ENCODE data around the gene PRUNE1. TPM values are rescaled to one million over a fixed set of nuclear protein-coding genes. Genes with fewer than 3 reads are reported as not detected.

The PRUNE1 gene
- total RNA-seq, 6 donors from 2014 or later, result 16.3 to 28.3 (median 21.2) TPM

- Histone ChIP-seq H3K4me1 (peaks cover 32 to 51% (median 40%) of the 10 kb centered on the region in 4 donors), H3K4me3 (no peak overlapping the region), H3K27me3 (no peaks in the 10 kb centered on the region), H3K27ac (no peak overlapping the region), H3K36me3 (peaks cover 15 to 57% (median 32%) of the 10 kb centered on the region in 4 donors), H3K9me3 (no peaks in the 10 kb centered on the region)
- WGBS, 2 donors, result 85 to 92% methylated on average over 2 of the region's 2 CpGs
- TF ChIP-seq POLR2AphosphoS5 (IDR thresholded peaks at IDR 0.05), result no peak
- TF ChIP-seq CTCF (IDR thresholded peaks at IDR 0.05), result no peak
- TF ChIP-seq POLR2A (IDR thresholded peaks at IDR 0.05), result no peak
- TF ChIP-seq EP300 (IDR thresholded peaks at IDR 0.05), result no peak
- DNase-seq (no peak), ATAC-seq (ENCODE audit: low FRiP score in 2 of 2) (no peak)
Observed at GRCh38 chr1:150999926-151000325, 8.3 kb upstream of the PRUNE1 start.

GRCh38 chr1:151000408-151000807 is 7.8 kb upstream of the PRUNE1 start:
- peaks cover 15 to 57% (median 32%) of the 10 kb centered on the region in 4 donors for H3K36me3 ChIP-seq
- no peaks in the 10 kb centered on the region for H3K9me3 ChIP-seq
- 93% methylated on average over 3 of the region's 3 CpGs for WGBS, 2 donors
- H3K4me3 ChIP-seq, result no peak overlapping the region
- no peak for ATAC-seq (ENCODE audit: low FRiP score in 2 of 2)
- H3K4me1 ChIP-seq, result peaks cover 34 to 56% (median 43%) of the 10 kb centered on the region in 4 donors
- H3K27me3 ChIP-seq, result no peaks in the 10 kb centered on the region
- no peak for TF ChIP-seq EP300 (IDR thresholded peaks at IDR 0.05)
- TF ChIP-seq POLR2A (IDR thresholded peaks at IDR 0.05), result no peak
- no peak for TF ChIP-seq POLR2AphosphoS5 (IDR thresholded peaks at IDR 0.05)
- no peak for TF ChIP-seq CTCF (IDR thresholded peaks at IDR 0.05)
- no peak for DNase-seq
- no peak overlapping the region for H3K27ac ChIP-seq

- Histone ChIP-seq H3K36me3 (peaks cover 15 to 56% (median 31%) of the 10 kb centered on the region in 4 donors), H3K27ac (peak overlapping the region in 3 of 4 donors; percentile 28 to 96 (median 77)), H3K4me3 (no peak overlapping the region), H3K9me3 (no peaks in the 10 kb centered on the region), H3K27me3 (no peaks in the 10 kb centered on the region), H3K4me1 (peaks cover 29 to 48% (median 40%) of the 10 kb centered on the region in 4 donors)
- peak in 1 of 2 donors; percentile 23 for TF ChIP-seq POLR2AphosphoS5 (IDR thresholded peaks at IDR 0.05)
- no peak for TF ChIP-seq EP300 (IDR thresholded peaks at IDR 0.05)
- WGBS, 2 donors, result 72 to 79% methylated on average over 4 of the region's 4 CpGs
- ATAC-seq (ENCODE audit: low FRiP score in 2 of 2) (no peak), DNase-seq (peak in 1 of 2 donors; percentile 50)
Observed at GRCh38 chr1:151001602-151002001, 6.6 kb upstream of the PRUNE1 start.

- no peaks in the 10 kb centered on the region for H3K27me3 ChIP-seq
- no peak overlapping the region for H3K4me3 ChIP-seq
- ATAC-seq (ENCODE audit: low FRiP score in 2 of 2) (no peak), DNase-seq (no peak)
- WGBS, 2 donors, result 68 to 79% methylated on average over 2 to 3 of the region's 3 CpGs
- no peaks in the 10 kb centered on the region for H3K9me3 ChIP-seq
- TF ChIP-seq CTCF (IDR thresholded peaks at IDR 0.05) (no peak), POLR2AphosphoS5 (IDR thresholded peaks at IDR 0.05) (no peak), EP300 (IDR thresholded peaks at IDR 0.05) (no peak), POLR2A (IDR thresholded peaks at IDR 0.05) (no peak)
- peaks cover 33 to 52% (median 42%) of the 10 kb centered on the region in 4 donors for H3K4me1 ChIP-seq
- peak overlapping the region; percentile 17 to 96 (median 64) for H3K27ac ChIP-seq
- peaks cover 15 to 52% (median 27%) of the 10 kb centered on the region in 4 donors for H3K36me3 ChIP-seq
Observed at GRCh38 chr1:151002051-151002450, 6.2 kb upstream of the PRUNE1 start.

GRCh38 chr1:151002611-151003010 is 5.6 kb upstream of the PRUNE1 start:
- DNase-seq (no peak), ATAC-seq (ENCODE audit: low FRiP score in 2 of 2) (no peak)
- TF ChIP-seq EP300 (IDR thresholded peaks at IDR 0.05) (no peak), CTCF (IDR thresholded peaks at IDR 0.05) (no peak), POLR2AphosphoS5 (IDR thresholded peaks at IDR 0.05) (no peak), POLR2A (IDR thresholded peaks at IDR 0.05) (no peak)
- Histone ChIP-seq H3K4me1 (peaks cover 39 to 58% (median 48%) of the 10 kb centered on the region in 4 donors), H3K9me3 (no peaks in the 10 kb centered on the region), H3K36me3 (peaks cover 10 to 46% (median 22%) of the 10 kb centered on the region in 4 donors), H3K27me3 (no peaks in the 10 kb centered on the region), H3K27ac (peak overlapping the region; percentile 22 to 96 (median 64)), H3K4me3 (peak overlapping the region in 1 of 4 donors; percentile 23)
- WGBS, 2 donors, result 28 to 38% methylated on average over 2 of the region's 2 CpGs
